ENCODE results near the gene ELOVL1. TPM values are rescaled to one million over a fixed set of nuclear protein-coding genes. Genes with fewer than 3 reads are reported as not detected.

Gene ELOVL1
- polyA plus RNA-seq, 1 donor = 68.7 TPM

DNA sequence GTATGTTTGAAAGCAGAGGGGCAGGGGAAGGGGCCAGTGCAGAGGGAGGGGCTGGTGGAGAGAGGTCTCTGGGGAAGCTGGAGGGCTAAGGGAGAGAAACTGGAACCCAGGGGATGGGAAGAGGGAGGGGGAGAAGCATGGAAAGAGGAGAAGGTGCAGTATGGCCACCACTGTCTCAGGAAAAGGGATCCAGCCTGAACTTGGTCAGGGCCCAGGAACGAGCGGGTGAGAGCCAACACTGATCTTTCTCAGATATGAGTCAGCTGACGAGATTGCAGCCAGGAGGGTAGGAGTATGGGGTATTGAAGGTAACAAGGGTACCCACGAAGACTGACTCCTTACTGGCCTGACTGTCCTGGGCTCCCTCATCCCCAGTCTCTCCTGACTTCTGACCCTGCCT lies 49.0 kb downstream of the ELOVL1 start:
- Histone ChIP-seq H3K9me3 (ENCODE audit: control insufficient read depth, low read depth, low read length) (no peaks in the 10 kb centered on the region), H3K36me3 (ENCODE audit: control insufficient read depth, insufficient read depth, low read length) (no peaks in the 10 kb centered on the region), H3K27ac (ENCODE audit: low read length) (no peak overlapping the region), H3K27me3 (ENCODE audit: control insufficient read depth, insufficient read depth, low read length) (no peaks in the 10 kb centered on the region), H3K4me3 (ENCODE audit: low read length) (no peak overlapping the region), H3K4me1 (ENCODE audit: control insufficient read depth, insufficient read depth, low read length) (no peaks in the 10 kb centered on the region)
- DNase-seq = no peak
- WGBS (ENCODE audit: insufficient coverage, low lambda C conversion rate) = no CpG with 5 or more reads among the region's 4 CpGs

DNA sequence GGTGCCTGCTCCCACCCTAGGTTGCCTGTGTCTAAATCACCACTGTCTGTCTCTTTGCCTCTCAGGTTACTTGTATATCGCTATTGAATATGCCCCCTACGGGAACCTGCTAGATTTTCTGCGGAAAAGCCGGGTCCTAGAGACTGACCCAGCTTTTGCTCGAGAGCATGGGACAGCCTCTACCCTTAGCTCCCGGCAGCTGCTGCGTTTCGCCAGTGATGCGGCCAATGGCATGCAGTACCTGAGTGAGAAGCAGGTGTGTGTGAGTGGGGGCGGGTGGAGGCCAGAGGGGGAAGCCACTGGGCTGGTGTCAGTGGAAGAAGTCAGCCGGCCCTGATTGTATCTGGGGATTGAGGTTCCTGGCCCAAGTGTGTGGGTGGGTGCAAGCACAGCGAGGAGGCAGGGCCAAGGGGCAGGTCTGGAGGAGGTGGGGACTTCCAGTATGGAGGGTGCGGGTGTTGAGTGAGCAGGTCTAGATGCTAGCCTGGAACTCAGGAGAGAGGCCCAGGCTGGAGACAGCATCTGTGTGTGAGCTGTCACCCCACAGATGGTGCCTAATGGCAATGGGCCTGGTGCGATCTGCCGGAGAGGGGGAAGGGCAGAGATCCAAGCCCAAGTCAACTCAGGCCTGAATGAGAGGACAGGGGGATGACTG lies 49.9 kb downstream of the ELOVL1 start:
- no peaks in the 10 kb centered on the region for H3K27me3 ChIP-seq (ENCODE audit: control insufficient read depth, insufficient read depth, low read length)
- no peak overlapping the region for H3K27ac ChIP-seq (ENCODE audit: low read length)
- DNase-seq = no peak
- H3K4me1 ChIP-seq (ENCODE audit: control insufficient read depth, insufficient read depth, low read length) = no peaks in the 10 kb centered on the region
- H3K4me3 ChIP-seq (ENCODE audit: low read length) = no peak overlapping the region
- no CpG with 5 or more reads among the region's 15 CpGs for WGBS (ENCODE audit: insufficient coverage, low lambda C conversion rate)
- no peaks in the 10 kb centered on the region for H3K9me3 ChIP-seq (ENCODE audit: control insufficient read depth, low read depth, low read length)
- no peaks in the 10 kb centered on the region for H3K36me3 ChIP-seq (ENCODE audit: control insufficient read depth, insufficient read depth, low read length)

DNA sequence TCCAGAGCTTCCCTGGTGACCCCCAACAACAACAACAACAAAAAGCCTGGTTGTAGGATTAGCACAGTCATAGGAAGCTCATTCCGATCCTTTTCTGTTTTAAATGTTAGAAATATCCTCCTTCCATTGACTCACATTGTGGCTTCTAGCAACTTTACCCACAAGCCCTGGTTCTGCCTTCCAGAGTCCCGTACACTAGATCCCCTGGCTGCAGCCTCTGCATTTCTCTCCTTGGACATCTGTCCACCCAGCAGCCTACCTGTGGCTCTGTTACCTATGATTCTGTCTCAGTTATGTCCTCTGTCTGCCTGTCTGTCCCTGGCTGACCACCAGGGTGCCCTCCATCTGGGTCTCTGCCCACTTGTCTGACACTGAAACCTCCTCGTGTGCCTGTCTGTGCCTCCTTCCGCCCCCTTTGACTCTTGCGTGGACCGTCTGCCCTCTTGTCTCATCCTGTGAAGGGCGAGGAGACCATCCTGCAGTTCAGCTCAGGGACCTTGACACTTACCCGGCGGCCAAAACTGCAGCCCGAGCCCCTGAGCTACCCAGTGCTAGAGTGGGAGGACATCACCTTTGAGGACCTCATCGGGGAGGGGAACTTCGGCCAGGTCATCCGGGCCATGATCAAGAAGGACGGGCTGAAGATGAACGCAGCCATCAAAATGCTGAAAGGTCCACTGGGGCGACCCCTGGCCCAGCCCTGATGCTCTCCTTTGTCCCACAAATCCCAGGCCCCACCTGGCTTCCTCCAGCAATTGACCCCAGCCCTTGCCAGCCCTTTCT lies 50.9 kb downstream of the ELOVL1 start:
- WGBS (ENCODE audit: insufficient coverage, low lambda C conversion rate) = no CpG with 5 or more reads among the region's 16 CpGs
- no peaks in the 10 kb centered on the region for H3K4me1 ChIP-seq (ENCODE audit: control insufficient read depth, insufficient read depth, low read length)
- H3K27ac ChIP-seq (ENCODE audit: low read length) = no peak overlapping the region
- H3K9me3 ChIP-seq (ENCODE audit: control insufficient read depth, low read depth, low read length) = no peaks in the 10 kb centered on the region
- H3K36me3 ChIP-seq (ENCODE audit: control insufficient read depth, insufficient read depth, low read length) = no peaks in the 10 kb centered on the region
- H3K27me3 ChIP-seq (ENCODE audit: control insufficient read depth, insufficient read depth, low read length) = no peaks in the 10 kb centered on the region
- H3K4me3 ChIP-seq (ENCODE audit: low read length) = no peak overlapping the region
- no peak for DNase-seq

DNA sequence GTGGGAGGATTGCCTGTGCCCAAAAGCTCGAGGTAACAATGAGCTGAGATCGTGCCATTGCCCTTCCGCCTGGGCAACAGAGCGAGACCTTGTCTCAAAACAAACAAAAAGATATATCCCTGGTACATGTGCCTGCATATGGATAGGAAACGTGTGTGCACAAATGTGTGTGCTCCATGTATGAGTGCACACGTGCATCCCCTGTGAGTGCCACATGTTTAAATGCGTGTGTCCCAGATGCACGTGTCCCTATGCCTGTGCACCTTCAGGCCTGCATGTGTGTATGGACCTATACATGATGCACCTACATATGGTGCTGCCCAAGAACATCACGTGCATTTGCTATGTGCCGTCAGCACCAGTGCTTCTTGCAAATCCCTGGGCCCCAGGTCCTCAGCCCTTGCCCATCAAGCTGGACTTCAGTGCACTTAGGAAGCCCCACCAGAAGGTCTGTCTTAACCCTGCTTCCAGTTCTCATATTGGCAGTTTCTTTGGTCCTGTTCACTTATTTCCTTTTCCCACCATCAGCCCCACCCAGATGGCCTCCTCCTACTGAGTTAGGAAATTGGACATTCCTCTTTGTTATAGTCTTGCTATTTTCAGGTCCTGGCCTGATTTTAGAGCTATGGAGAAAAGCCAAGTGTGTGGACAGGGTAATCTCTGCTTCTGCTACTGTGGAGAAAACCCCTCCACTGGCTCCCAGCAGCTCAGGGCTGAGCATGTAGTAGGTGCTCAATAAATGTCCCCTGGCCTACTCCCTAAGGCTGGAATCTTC lies 51.7 kb downstream of the ELOVL1 start:
- Histone ChIP-seq H3K4me3 (ENCODE audit: low read length) (no peak overlapping the region), H3K36me3 (ENCODE audit: control insufficient read depth, insufficient read depth, low read length) (no peaks in the 10 kb centered on the region), H3K27me3 (ENCODE audit: control insufficient read depth, insufficient read depth, low read length) (no peaks in the 10 kb centered on the region), H3K4me1 (ENCODE audit: control insufficient read depth, insufficient read depth, low read length) (no peaks in the 10 kb centered on the region), H3K27ac (ENCODE audit: low read length) (no peak overlapping the region), H3K9me3 (ENCODE audit: control insufficient read depth, low read depth, low read length) (no peaks in the 10 kb centered on the region)
- no CpG with 5 or more reads among the region's 10 CpGs for WGBS (ENCODE audit: insufficient coverage, low lambda C conversion rate)
- DNase-seq = no peak

DNA sequence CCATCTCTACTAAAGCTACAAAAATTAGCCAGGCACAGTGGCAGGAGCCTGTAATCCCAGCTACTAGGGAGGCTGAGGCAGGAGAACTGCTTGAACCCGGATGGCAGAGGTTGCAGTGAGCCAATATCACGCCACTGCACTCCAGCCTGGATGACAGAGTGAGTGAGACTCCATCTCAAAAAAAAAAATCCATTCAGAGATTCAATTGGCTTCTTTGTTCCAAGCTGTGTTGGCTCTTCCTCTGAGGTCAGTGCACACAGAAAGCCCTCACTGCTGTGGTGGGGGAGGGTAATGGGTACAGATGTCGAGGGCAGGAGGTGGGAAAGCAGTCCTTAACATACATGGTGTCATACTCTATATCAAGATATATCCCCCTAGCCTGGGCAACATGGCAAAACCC lies 52.3 kb downstream of the ELOVL1 start:
- Histone ChIP-seq H3K27ac (ENCODE audit: low read length) (no peak overlapping the region), H3K9me3 (ENCODE audit: control insufficient read depth, low read depth, low read length) (no peaks in the 10 kb centered on the region), H3K27me3 (ENCODE audit: control insufficient read depth, insufficient read depth, low read length) (no peaks in the 10 kb centered on the region), H3K36me3 (ENCODE audit: control insufficient read depth, insufficient read depth, low read length) (no peaks in the 10 kb centered on the region), H3K4me3 (ENCODE audit: low read length) (no peak overlapping the region), H3K4me1 (ENCODE audit: control insufficient read depth, insufficient read depth, low read length) (no peaks in the 10 kb centered on the region)
- no peak for DNase-seq
- WGBS (ENCODE audit: insufficient coverage, low lambda C conversion rate) = no CpG with 5 or more reads among the region's 3 CpGs

DNA sequence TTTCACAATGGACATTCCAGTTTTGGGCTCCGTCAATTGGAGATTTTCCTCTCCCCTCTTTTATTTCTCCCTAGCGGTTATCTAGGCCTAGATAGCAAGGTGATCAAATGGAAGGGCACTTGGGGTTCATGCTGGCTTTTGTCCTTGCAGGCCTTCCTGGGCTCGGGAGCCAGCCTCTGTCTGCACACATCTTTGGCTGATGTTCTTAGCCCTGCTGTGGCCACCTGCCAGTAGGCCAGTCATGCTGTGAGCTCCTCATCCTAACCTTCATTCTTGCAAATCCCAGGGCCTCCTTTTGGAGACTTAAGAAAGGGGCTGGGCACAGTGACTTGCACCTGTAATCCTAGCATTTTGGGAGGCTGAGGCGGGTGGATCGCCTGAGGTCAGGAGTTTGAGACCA lies 53.6 kb downstream of the ELOVL1 start:
- H3K4me1 ChIP-seq (ENCODE audit: control insufficient read depth, insufficient read depth, low read length) = no peaks in the 10 kb centered on the region
- no peak for DNase-seq
- H3K27ac ChIP-seq (ENCODE audit: low read length) = no peak overlapping the region
- no peak overlapping the region for H3K4me3 ChIP-seq (ENCODE audit: low read length)
- H3K9me3 ChIP-seq (ENCODE audit: control insufficient read depth, low read depth, low read length) = no peaks in the 10 kb centered on the region
- H3K36me3 ChIP-seq (ENCODE audit: control insufficient read depth, insufficient read depth, low read length) = no peaks in the 10 kb centered on the region
- H3K27me3 ChIP-seq (ENCODE audit: control insufficient read depth, insufficient read depth, low read length) = no peaks in the 10 kb centered on the region
- WGBS (ENCODE audit: insufficient coverage, low lambda C conversion rate) = no CpG with 5 or more reads among the region's 5 CpGs

DNA sequence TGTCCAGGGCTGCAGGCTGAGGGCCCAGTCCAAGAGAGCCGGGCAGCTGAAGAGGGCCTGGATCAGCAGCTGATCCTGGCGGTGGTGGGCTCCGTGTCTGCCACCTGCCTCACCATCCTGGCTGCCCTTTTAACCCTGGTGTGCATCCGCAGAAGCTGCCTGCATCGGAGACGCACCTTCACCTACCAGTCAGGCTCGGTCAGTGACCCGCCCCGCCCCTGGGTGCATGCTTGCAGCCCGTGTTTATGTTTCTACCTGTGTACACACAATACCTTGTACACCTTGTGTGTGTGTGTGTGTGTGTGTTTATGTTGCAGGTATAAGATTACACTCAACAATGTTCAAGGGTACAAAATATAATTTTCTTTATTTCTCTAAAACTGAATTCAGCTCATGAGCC lies 54.0 kb downstream of the ELOVL1 start:
- no CpG with 5 or more reads among the region's 10 CpGs for WGBS (ENCODE audit: insufficient coverage, low lambda C conversion rate)
- no peak for DNase-seq
- Histone ChIP-seq H3K4me3 (ENCODE audit: low read length) (no peak overlapping the region), H3K9me3 (ENCODE audit: control insufficient read depth, low read depth, low read length) (no peaks in the 10 kb centered on the region), H3K4me1 (ENCODE audit: control insufficient read depth, insufficient read depth, low read length) (no peaks in the 10 kb centered on the region), H3K36me3 (ENCODE audit: control insufficient read depth, insufficient read depth, low read length) (no peaks in the 10 kb centered on the region), H3K27ac (ENCODE audit: low read length) (no peak overlapping the region), H3K27me3 (ENCODE audit: control insufficient read depth, insufficient read depth, low read length) (no peaks in the 10 kb centered on the region)

Other genes with a start within 250 kb of the ELOVL1 start
- 53.1 TPM for gene EBNA1BP2, start 195.7 kb downstream of the ELOVL1 start, polyA plus RNA-seq
- 0.25 TPM for gene CFAP57, start 195.7 kb downstream of the ELOVL1 start, polyA plus RNA-seq
- gene TMEM125, start 98.0 kb downstream of the ELOVL1 start, polyA plus RNA-seq = 29.7 TPM
- 46.2 TPM for gene C1orf210, start 82.4 kb downstream of the ELOVL1 start, polyA plus RNA-seq
- gene TIE1, start 67.0 kb downstream of the ELOVL1 start, polyA plus RNA-seq = 18.7 TPM
- 0.21 TPM for gene MPL, start 30.2 kb downstream of the ELOVL1 start, polyA plus RNA-seq
- 20.7 TPM for gene CDC20, start 9.0 kb downstream of the ELOVL1 start, polyA plus RNA-seq
- 36.5 TPM for gene MED8, start 21.8 kb upstream of the ELOVL1 start, polyA plus RNA-seq
- 26.3 TPM for gene SZT2, start 21.9 kb upstream of the ELOVL1 start, polyA plus RNA-seq
- gene HYI, start 85.9 kb upstream of the ELOVL1 start, polyA plus RNA-seq = 68.1 TPM
- gene PTPRF, start 162.9 kb upstream of the ELOVL1 start, polyA plus RNA-seq = 257 TPM